DOHH2 (cell line): ENCODE measurements around the gene LRRC7.

Experiments used
- CTCF ChIP-seq: fragments of 200-600 bp; sonication (generic); IDR thresholded peaks from one replicate; pipeline ENCODE4 v1.5.1; 2014; ENCODE audit warnings: antibody characterized with exemption, mild to moderate bottlenecking, low read depth, low read length; ENCODE audit not compliant: poor library complexity, severe bottlenecking
- EZH2phosphoT487 ChIP-seq: fragments of 200-600 bp; sonication (generic); IDR thresholded peaks from 2 replicates; pipeline ENCODE4 v1.6.1; 2017; ENCODE audit warnings: borderline replicate concordance, mild to moderate bottlenecking, antibody characterized with exemption, low read length, moderate library complexity, mixed read lengths

- TF ChIP-seq CTCF, result no peak
- no peak for TF ChIP-seq EZH2phosphoT487
These were observed 134.4 kb downstream of the LRRC7 start for GRCh38 chr1:69702085-69702484.
